Brain microvascular endothelial cell (primary cell): ENCODE measurements around the gene ROBO4.

Experiments
- DNase-seq: peaks from one replicate; pipeline ENCODE4 v3.0.0-alpha.2; 2020
- H3K27ac ChIP-seq: fragments of 250-450 bp; sonication (Bioruptor Pico); 2 replicates; pipeline ENCODE4 v1.5.1; 2020; ENCODE audit warnings: mild to moderate bottlenecking, moderate library complexity
- H3K27me3 ChIP-seq: fragments of 250-450 bp; sonication (Bioruptor Pico); replicated peaks from 2 replicates; pipeline ENCODE4 v1.5.1; 2020; ENCODE audit warnings: mild to moderate bottlenecking
- H3K36me3 ChIP-seq: fragments of 250-450 bp; sonication (Bioruptor Pico); replicated peaks from 2 replicates; pipeline ENCODE4 v1.5.1; 2020; ENCODE audit warnings: mild to moderate bottlenecking
- H3K4me3 ChIP-seq: 2 replicates; pipeline ENCODE4 v1.5.1; 2011; ENCODE audit warnings: low read depth, mild to moderate bottlenecking, control low read depth, low read length, moderate library complexity
- CTCF ChIP-seq: IDR thresholded peaks from 2 replicates; pipeline ENCODE4 v1.5.1; 2011; ENCODE audit warnings: low read depth, mild to moderate bottlenecking, moderate library complexity, low read length, control low read depth, inconsistent platforms; ENCODE audit errors: missing control alignments
- in situ Hi-C: cut with HindIII; loops from 2 replicates; pipeline ENCODE4 v1.10.0; 2017; ENCODE audit warnings: low sequenced_read_pairs, low pct_ligation_motif_present

The ROBO4 gene

GRCh38 chr11:124846070-124846673, 51.5 kb downstream of the ROBO4 start:
- in situ Hi-C loops = no loop called here
- H3K36me3 ChIP-seq = no peaks in the 10 kb centered on the region
- no peak for DNase-seq
- peaks cover 81% of the 10 kb centered on the region for H3K27me3 ChIP-seq
- no peak overlapping the region for H3K4me3 ChIP-seq
- no peak overlapping the region for H3K27ac ChIP-seq
- TF ChIP-seq CTCF = no peak

GRCh38 chr11:124844664-124845079, 53.0 kb downstream of the ROBO4 start:
- in situ Hi-C loops = no loop called here

GRCh38 chr11:124843616-124843910, 54.1 kb downstream of the ROBO4 start:
- TF ChIP-seq CTCF = no peak
- peaks cover 91% of the 10 kb centered on the region for H3K27me3 ChIP-seq

More at GRCh38 chr11:124844664-124845079, 53.0 kb downstream of the ROBO4 start:
- DNase-seq = no peak
- H3K27me3 ChIP-seq = peaks cover 84% of the 10 kb centered on the region
- H3K27ac ChIP-seq = no peak overlapping the region
- H3K36me3 ChIP-seq = no peaks in the 10 kb centered on the region
- H3K4me3 ChIP-seq = no peak overlapping the region
- no peak for TF ChIP-seq CTCF

GRCh38 chr11:124842305-124842704, 55.4 kb downstream of the ROBO4 start:
- in situ Hi-C loops = no loop called here
- DNase-seq = no peak
- Histone ChIP-seq H3K36me3 (no peaks in the 10 kb centered on the region), H3K27me3 (peaks cover 84% of the 10 kb centered on the region), H3K27ac (no peak overlapping the region), H3K4me3 (no peak overlapping the region)
- no peak for TF ChIP-seq CTCF

More at GRCh38 chr11:124843616-124843910, 54.1 kb downstream of the ROBO4 start:
- in situ Hi-C loops = no loop called here
- no peak overlapping the region for H3K4me3 ChIP-seq
- DNase-seq = no peak
- no peaks in the 10 kb centered on the region for H3K36me3 ChIP-seq
- no peak overlapping the region for H3K27ac ChIP-seq

GRCh38 chr11:124841840-124842239, 55.8 kb downstream of the ROBO4 start:
- in situ Hi-C loops = no loop called here
- Histone ChIP-seq H3K36me3 (no peaks in the 10 kb centered on the region), H3K27me3 (peaks cover 82% of the 10 kb centered on the region), H3K27ac (no peak overlapping the region), H3K4me3 (no peak overlapping the region)
- DNase-seq = no peak
- TF ChIP-seq CTCF = no peak

GRCh38 chr11:124841201-124841600, 56.5 kb downstream of the ROBO4 start:
- H3K4me3 ChIP-seq = no peak overlapping the region
- peaks cover 76% of the 10 kb centered on the region for H3K27me3 ChIP-seq
- in situ Hi-C loops = no loop called here
- H3K36me3 ChIP-seq = no peaks in the 10 kb centered on the region
- no peak overlapping the region for H3K27ac ChIP-seq
- DNase-seq = no peak
- no peak for TF ChIP-seq CTCF
